Measurements from ENCODE around the gene HVCN1. TPM values are rescaled to one million over a fixed set of nuclear protein-coding genes. Genes with fewer than 3 reads are reported as not detected.

HVCN1 gene
- total and polyA plus RNA-seq, 2 of the 13 experiments (the other 11 are each of a cell fraction or from before 2014, with no cell fraction given): 0.49 to 1.3 TPM

GRCh38 chr12:110698171-110698902, 9.4 kb upstream of the HVCN1 start (continued):
- TF ChIP-seq ZNF597 (CRISPR knock-in tag; IDR thresholded peaks at IDR 0.05) (no peak), SP5 (CRISPR knock-in tag; IDR thresholded peaks at IDR 0.05; ENCODE audit: borderline replicate concordance, low read depth) (0 out of 2 replicates have a peak, but pooled peaks have one; percentile 37), SMC3 (IDR thresholded peaks at IDR 0.05; ENCODE audit: low read length) (peak; percentile 49), ZBTB25 (CRISPR knock-in tag; IDR thresholded peaks at IDR 0.05) (0 out of 2 replicates have a peak, but pooled peaks have one; percentile 33), RORA (CRISPR knock-in tag; IDR thresholded peaks at IDR 0.05) (no peak), PAX8 (CRISPR knock-in tag; IDR thresholded peaks at IDR 0.05; ENCODE audit: borderline replicate concordance) (no peak), POLR2G (IDR thresholded peaks at IDR 0.05; ENCODE audit: low read depth, low read length) (no peak), ZFP62 (CRISPR knock-in tag; IDR thresholded peaks at IDR 0.05) (no peak), ZNF460 (CRISPR knock-in tag; IDR thresholded peaks at IDR 0.05; ENCODE audit: borderline replicate concordance) (peak; percentile 65; the same call in 1 of the 2 replicates), SKI (IDR thresholded peaks at IDR 0.05; ENCODE audit: partially characterized antibody) (no peak), ZNF792 (CRISPR knock-in tag; IDR thresholded peaks at IDR 0.05) (peak; percentile 66; the same call in 1 of the 2 replicates), FOXM1 (CRISPR knock-in tag; IDR thresholded peaks at IDR 0.05) (no peak), MAFG (CRISPR knock-in tag; IDR thresholded peaks at IDR 0.05) (peak; percentile 57; the same call in 1 of the 2 replicates), TARDBP (CRISPR knock-in tag; IDR thresholded peaks at IDR 0.05) (peak; percentile 39; the same call in 1 of the 2 replicates), ZBTB49 (CRISPR knock-in tag; IDR thresholded peaks at IDR 0.05; ENCODE audit: borderline replicate concordance) (no peak), HDAC2 (CRISPR knock-in tag; IDR thresholded peaks at IDR 0.05) (0 out of 2 replicates have a peak, but pooled peaks have one; percentile 29), MAFK (conservative IDR thresholded peaks at IDR 0.05 in 1 of 2, IDR thresholded peaks at IDR 0.05 in 1 of 2; ENCODE audit: low read length in 2 of 2) (peak in 1 of 2 experiments; percentile 8; a peak in 1 of 4 replicates), JARID2 (CRISPR knock-in tag; IDR thresholded peaks at IDR 0.05; ENCODE audit: insufficient replicate concordance) (no peak)
- TF ChIP-seq, protein P1, sequence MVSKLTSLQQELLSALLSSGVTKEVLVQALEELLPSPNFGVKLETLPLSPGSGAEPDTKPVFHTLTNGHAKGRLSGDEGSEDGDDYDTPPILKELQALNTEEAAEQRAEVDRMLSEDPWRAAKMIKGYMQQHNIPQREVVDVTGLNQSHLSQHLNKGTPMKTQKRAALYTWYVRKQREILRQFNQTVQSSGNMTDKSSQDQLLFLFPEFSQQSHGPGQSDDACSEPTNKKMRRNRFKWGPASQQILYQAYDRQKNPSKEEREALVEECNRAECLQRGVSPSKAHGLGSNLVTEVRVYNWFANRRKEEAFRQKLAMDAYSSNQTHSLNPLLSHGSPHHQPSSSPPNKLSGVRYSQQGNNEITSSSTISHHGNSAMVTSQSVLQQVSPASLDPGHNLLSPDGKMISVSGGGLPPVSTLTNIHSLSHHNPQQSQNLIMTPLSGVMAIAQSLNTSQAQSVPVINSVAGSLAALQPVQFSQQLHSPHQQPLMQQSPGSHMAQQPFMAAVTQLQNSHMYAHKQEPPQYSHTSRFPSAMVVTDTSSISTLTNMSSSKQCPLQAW (CRISPR knock-in tag; IDR thresholded peaks at IDR 0.05): peak; percentile 65
- TF ChIP-seq, protein P2, sequence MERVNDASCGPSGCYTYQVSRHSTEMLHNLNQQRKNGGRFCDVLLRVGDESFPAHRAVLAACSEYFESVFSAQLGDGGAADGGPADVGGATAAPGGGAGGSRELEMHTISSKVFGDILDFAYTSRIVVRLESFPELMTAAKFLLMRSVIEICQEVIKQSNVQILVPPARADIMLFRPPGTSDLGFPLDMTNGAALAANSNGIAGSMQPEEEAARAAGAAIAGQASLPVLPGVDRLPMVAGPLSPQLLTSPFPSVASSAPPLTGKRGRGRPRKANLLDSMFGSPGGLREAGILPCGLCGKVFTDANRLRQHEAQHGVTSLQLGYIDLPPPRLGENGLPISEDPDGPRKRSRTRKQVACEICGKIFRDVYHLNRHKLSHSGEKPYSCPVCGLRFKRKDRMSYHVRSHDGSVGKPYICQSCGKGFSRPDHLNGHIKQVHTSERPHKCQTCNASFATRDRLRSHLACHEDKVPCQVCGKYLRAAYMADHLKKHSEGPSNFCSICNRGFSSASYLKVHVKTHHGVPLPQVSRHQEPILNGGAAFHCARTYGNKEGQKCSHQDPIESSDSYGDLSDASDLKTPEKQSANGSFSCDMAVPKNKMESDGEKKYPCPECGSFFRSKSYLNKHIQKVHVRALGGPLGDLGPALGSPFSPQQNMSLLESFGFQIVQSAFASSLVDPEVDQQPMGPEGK (CRISPR knock-in tag; IDR thresholded peaks at IDR 0.05): peak; percentile 32; the same call in 1 of the 2 replicates
- TF ChIP-seq, protein P3, sequence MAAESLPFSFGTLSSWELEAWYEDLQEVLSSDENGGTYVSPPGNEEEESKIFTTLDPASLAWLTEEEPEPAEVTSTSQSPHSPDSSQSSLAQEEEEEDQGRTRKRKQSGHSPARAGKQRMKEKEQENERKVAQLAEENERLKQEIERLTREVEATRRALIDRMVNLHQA (CRISPR knock-in tag; IDR thresholded peaks at IDR 0.05): no peak
